HCT116 (cell line): ENCODE results near the gene ORC3.

Source experiments
- EGR1 ChIP-seq: IDR thresholded peaks from 2 replicates; pipeline ENCODE4 v1.6.1; 2012; ENCODE audit warnings: low read depth
- FOSL1 ChIP-seq: IDR thresholded peaks from 2 replicates; pipeline ENCODE4 v1.6.1; 2012; ENCODE audit warnings: low read depth
- JUND ChIP-seq: IDR thresholded peaks from 2 replicates; pipeline ENCODE4 v1.6.1; 2012
- POLR2A ChIP-seq: IDR thresholded peaks from 2 replicates; pipeline ENCODE4 v1.7.0; 2011; ENCODE audit warnings: borderline replicate concordance; ENCODE audit not compliant: insufficient read depth, insufficient read length; ENCODE audit errors: extremely low read depth
- POLR2AphosphoS5 ChIP-seq: IDR thresholded peaks from 2 replicates; pipeline ENCODE4 v1.6.1; 2011; ENCODE audit warnings: mild to moderate bottlenecking, low read depth, low read length, moderate library complexity
- TCF7L2 ChIP-seq: IDR thresholded peaks from 2 replicates; pipeline ENCODE4 v1.7.0; 2011; ENCODE audit warnings: borderline replicate concordance, inconsistent platforms; ENCODE audit not compliant: insufficient read depth, insufficient read length; ENCODE audit errors: extremely low read depth
- TF ChIP-seq, protein P1 (sequence below), 3 experiments: fragments of 200-600 bp in 1 of 3; sonication (generic) in 1 of 3; IDR thresholded peaks in 2 of 3; conservative IDR thresholded peaks in 1 of 3; 2 replicates each; pipeline ENCODE4 v1.5.1; 2012 to 2017; ENCODE audit warnings: low read depth in 2 of 3, low read length in 2 of 3, antibody characterized with exemption in 1 of 3, borderline replicate concordance in 1 of 3, control low read depth in 1 of 3, mild to moderate bottlenecking in 1 of 3, mixed read lengths in 1 of 3, mixed run types in 1 of 3, moderate library complexity in 1 of 3; ENCODE audit not compliant: insufficient read depth in 1 of 3

DNA sequence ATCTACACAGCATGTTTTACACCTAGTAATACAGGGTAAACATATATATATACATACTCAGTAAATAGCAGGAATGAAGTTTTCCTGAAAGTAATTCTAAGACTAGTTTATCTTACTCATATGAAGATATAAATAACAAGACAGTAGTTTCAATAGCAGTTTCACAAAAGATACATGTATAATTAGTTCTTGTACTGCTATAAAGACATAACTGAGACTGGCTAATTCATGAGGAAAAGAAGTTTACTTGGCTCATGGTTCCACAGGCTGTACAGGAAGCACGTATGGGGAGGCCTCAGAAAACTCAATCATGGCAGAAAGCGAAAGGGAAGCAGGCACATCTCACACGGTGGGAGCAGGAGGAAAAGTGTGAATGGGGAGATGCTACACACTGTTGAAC lies 17.1 kb upstream of the ORC3 start:
- TF ChIP-seq POLR2AphosphoS5 (no peak), POLR2A (no peak), JUND (no peak), EGR1 (no peak), FOSL1 (no peak), TCF7L2 (no peak)
- TF ChIP-seq, protein P1, sequence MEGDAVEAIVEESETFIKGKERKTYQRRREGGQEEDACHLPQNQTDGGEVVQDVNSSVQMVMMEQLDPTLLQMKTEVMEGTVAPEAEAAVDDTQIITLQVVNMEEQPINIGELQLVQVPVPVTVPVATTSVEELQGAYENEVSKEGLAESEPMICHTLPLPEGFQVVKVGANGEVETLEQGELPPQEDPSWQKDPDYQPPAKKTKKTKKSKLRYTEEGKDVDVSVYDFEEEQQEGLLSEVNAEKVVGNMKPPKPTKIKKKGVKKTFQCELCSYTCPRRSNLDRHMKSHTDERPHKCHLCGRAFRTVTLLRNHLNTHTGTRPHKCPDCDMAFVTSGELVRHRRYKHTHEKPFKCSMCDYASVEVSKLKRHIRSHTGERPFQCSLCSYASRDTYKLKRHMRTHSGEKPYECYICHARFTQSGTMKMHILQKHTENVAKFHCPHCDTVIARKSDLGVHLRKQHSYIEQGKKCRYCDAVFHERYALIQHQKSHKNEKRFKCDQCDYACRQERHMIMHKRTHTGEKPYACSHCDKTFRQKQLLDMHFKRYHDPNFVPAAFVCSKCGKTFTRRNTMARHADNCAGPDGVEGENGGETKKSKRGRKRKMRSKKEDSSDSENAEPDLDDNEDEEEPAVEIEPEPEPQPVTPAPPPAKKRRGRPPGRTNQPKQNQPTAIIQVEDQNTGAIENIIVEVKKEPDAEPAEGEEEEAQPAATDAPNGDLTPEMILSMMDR (IDR thresholded peaks at IDR 0.05 in 2 of 3, conservative IDR thresholded peaks at IDR 0.05 in 1 of 3; ENCODE audit: borderline replicate concordance in 1 of 3, insufficient read depth in 1 of 3, low read depth in 2 of 3, low read length in 2 of 3), result no peak
